ENCODE results near the gene PTPRG.

Gene PTPRG

DNA sequence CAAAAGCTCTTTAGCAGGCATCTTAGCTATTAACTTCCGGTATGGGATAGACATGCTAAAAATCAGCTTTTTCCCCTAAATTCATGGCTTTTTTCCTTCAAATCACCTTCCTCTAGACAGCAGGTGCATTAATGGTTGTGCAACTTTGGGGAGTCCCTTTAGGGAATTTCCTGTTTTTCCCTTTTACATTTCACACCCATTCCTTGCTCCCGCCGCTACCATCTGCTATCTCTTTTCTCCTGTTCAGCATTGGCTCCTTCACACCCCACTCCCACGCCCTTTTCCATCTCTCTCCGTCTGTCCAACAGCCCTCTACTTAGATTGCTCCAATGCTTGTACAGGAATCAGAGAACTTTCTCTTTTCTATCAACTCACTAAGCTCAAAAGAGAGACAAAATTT is 768.6 kb downstream of the PTPRG start:
- TF ChIP-seq CTCF (IDR thresholded peaks at IDR 0.05; ENCODE audit: low read depth, low read length) (no peak), EZH2phosphoT487 (IDR thresholded peaks at IDR 0.05; ENCODE audit: low read depth) (no peak)
- H3K9me3 ChIP-seq (ENCODE audit: insufficient read depth, low read length), result no peaks in the 10 kb centered on the region
- H2AFZ ChIP-seq (ENCODE audit: low read depth, low read length), result no peak overlapping the region
- no peak overlapping the region for H3K4me3 ChIP-seq (ENCODE audit: low read length)
- no peak overlapping the region for H3K9ac ChIP-seq (ENCODE audit: low read length)
- peaks cover 44% of the 10 kb centered on the region for H3K27me3 ChIP-seq (ENCODE audit: low read depth, low read length)
- H3K79me2 ChIP-seq (ENCODE audit: low read length), result no peaks in the 10 kb centered on the region
- no peaks in the 10 kb centered on the region for H4K20me1 ChIP-seq (ENCODE audit: insufficient read depth, low read length)
- H3K4me1 ChIP-seq (ENCODE audit: low read length), result no peaks in the 10 kb centered on the region
- H3K36me3 ChIP-seq (replicated peaks; ENCODE audit: low read depth, low read length), result no peaks in the 10 kb centered on the region
- no peak overlapping the region for H3K4me2 ChIP-seq (ENCODE audit: low read length)
- no peak overlapping the region for H3K27ac ChIP-seq (ENCODE audit: low read length)

DNA sequence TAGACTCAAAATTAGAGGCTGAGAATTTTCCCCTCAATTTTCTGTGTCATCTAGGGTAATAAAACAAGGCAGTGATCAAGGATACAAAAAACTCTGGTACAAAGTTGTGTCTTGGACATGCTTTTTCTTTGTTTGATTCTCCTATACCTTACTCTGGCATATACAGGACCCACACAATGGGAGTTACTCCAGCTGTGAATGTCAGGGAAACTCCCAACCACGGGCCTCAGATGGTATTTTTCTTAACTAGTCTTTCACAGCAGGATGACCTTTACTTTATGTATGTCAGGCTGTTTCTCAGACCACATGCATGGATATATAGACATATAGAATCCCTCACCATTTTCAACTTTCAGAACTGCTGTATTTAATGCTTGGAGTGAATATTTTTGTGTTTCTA is 770.6 kb downstream of the PTPRG start:
- peaks cover 48% of the 10 kb centered on the region for H3K27me3 ChIP-seq (ENCODE audit: low read depth, low read length)
- H3K36me3 ChIP-seq (replicated peaks; ENCODE audit: low read depth, low read length), result no peaks in the 10 kb centered on the region
- no peak overlapping the region for H3K4me2 ChIP-seq (ENCODE audit: low read length)
- H4K20me1 ChIP-seq (ENCODE audit: insufficient read depth, low read length), result no peaks in the 10 kb centered on the region
- no peaks in the 10 kb centered on the region for H3K9me3 ChIP-seq (ENCODE audit: insufficient read depth, low read length)
- no peak overlapping the region for H2AFZ ChIP-seq (ENCODE audit: low read depth, low read length)
- no peaks in the 10 kb centered on the region for H3K4me1 ChIP-seq (ENCODE audit: low read length)
- no peak overlapping the region for H3K27ac ChIP-seq (ENCODE audit: low read length)
- no peaks in the 10 kb centered on the region for H3K79me2 ChIP-seq (ENCODE audit: low read length)
- H3K9ac ChIP-seq (ENCODE audit: low read length), result no peak overlapping the region
- TF ChIP-seq CTCF (IDR thresholded peaks at IDR 0.05; ENCODE audit: low read depth, low read length) (no peak), EZH2phosphoT487 (IDR thresholded peaks at IDR 0.05; ENCODE audit: low read depth) (no peak)
- H3K4me3 ChIP-seq (ENCODE audit: low read length), result no peak overlapping the region

DNA sequence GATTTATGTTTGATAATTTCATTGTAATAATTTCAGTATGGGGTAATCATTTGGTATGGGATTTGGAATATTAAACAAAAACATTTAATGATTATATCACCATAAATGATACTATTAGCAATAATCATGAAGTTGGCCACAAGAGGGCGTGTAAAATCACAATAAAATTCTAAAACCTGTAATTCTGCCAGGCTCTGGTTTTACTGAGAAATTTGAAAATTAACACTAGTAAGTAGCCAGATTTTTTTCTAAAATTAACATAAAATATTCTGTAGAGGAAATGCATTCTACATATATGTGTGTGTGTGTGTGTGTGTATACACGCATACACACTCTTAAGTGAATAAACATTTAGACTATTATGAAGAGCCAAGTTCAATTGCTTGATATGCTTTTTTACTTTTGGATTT is 771.5 kb downstream of the PTPRG start:
- no peak overlapping the region for H2AFZ ChIP-seq (ENCODE audit: low read depth, low read length)
- TF ChIP-seq EZH2phosphoT487 (IDR thresholded peaks at IDR 0.05; ENCODE audit: low read depth) (no peak), CTCF (IDR thresholded peaks at IDR 0.05; ENCODE audit: low read depth, low read length) (peak; percentile 90)
- H3K9ac ChIP-seq (ENCODE audit: low read length), result no peak overlapping the region
- no peaks in the 10 kb centered on the region for H3K9me3 ChIP-seq (ENCODE audit: insufficient read depth, low read length)
- H3K36me3 ChIP-seq (replicated peaks; ENCODE audit: low read depth, low read length), result no peaks in the 10 kb centered on the region
- H3K4me2 ChIP-seq (ENCODE audit: low read length), result no peak overlapping the region
- H3K79me2 ChIP-seq (ENCODE audit: low read length), result no peaks in the 10 kb centered on the region
- H3K27me3 ChIP-seq (ENCODE audit: low read depth, low read length), result peaks cover 48% of the 10 kb centered on the region
- H3K4me3 ChIP-seq (ENCODE audit: low read length), result no peak overlapping the region
- H3K4me1 ChIP-seq (ENCODE audit: low read length), result no peaks in the 10 kb centered on the region
- no peak overlapping the region for H3K27ac ChIP-seq (ENCODE audit: low read length)
- no peaks in the 10 kb centered on the region for H4K20me1 ChIP-seq (ENCODE audit: insufficient read depth, low read length)

- H4K20me1 ChIP-seq (ENCODE audit: insufficient read depth, low read length), result no peaks in the 10 kb centered on the region
- no peak overlapping the region for H3K9ac ChIP-seq (ENCODE audit: low read length)
- TF ChIP-seq EZH2phosphoT487 (IDR thresholded peaks at IDR 0.05; ENCODE audit: low read depth) (no peak), CTCF (IDR thresholded peaks at IDR 0.05; ENCODE audit: low read depth, low read length) (no peak)
- no peak overlapping the region for H3K27ac ChIP-seq (ENCODE audit: low read length)
- no peak overlapping the region for H3K4me3 ChIP-seq (ENCODE audit: low read length)
- H3K4me1 ChIP-seq (ENCODE audit: low read length), result no peaks in the 10 kb centered on the region
- H3K36me3 ChIP-seq (replicated peaks; ENCODE audit: low read depth, low read length), result no peaks in the 10 kb centered on the region
- H2AFZ ChIP-seq (ENCODE audit: low read depth, low read length), result no peak overlapping the region
- peaks cover 29% of the 10 kb centered on the region for H3K27me3 ChIP-seq (ENCODE audit: low read depth, low read length)
- H3K9me3 ChIP-seq (ENCODE audit: insufficient read depth, low read length), result no peaks in the 10 kb centered on the region
- H3K79me2 ChIP-seq (ENCODE audit: low read length), result no peaks in the 10 kb centered on the region
- no peak overlapping the region for H3K4me2 ChIP-seq (ENCODE audit: low read length)
Observed at GRCh38 chr3:62335196-62335595, 773.8 kb downstream of the PTPRG start.

Measured in OCI-LY3 (cell line).